Activated CD4-positive, alpha-beta T cell treated with anti-CD3 and anti-CD28 coated beads, Interleukin-2, amount 10 ng/mL, durations not matched to agents 24 days and 14 days (primary cell): ENCODE measurements around the gene NEDD4L. TPM values are rescaled to one million over a fixed set of nuclear protein-coding genes. Genes with fewer than 3 reads are reported as not detected.
"Not testable (repeated sequence)": the region's sequence is repeated elsewhere in the genome, so short reads cannot be mapped to it uniquely, and the experiment has no call there.

Experiments used
- DNase-seq: peaks from one replicate; pipeline ENCODE4 v3.0.0; 2022
- H3K27ac Mint-ChIP-seq: one replicate; pipeline ENCODE4 v1.8.0; 2022; ENCODE audit warnings: mild to moderate bottlenecking, mixed read lengths
- H3K27me3 Mint-ChIP-seq: one replicate; pipeline ENCODE4 v1.8.0; 2022; ENCODE audit warnings: mixed read lengths
- H3K36me3 Mint-ChIP-seq: one replicate; pipeline ENCODE4 v1.8.0; 2022; ENCODE audit warnings: low read depth, mild to moderate bottlenecking, mixed read lengths
- H3K4me1 Mint-ChIP-seq: one replicate; pipeline ENCODE4 v1.8.0; 2021; ENCODE audit warnings: mixed read lengths
- H3K4me3 Mint-ChIP-seq: one replicate; pipeline ENCODE4 v1.8.0; 2022; ENCODE audit warnings: mild to moderate bottlenecking, moderate library complexity, mixed read lengths
- H3K9me3 Mint-ChIP-seq: one replicate; pipeline ENCODE4 v1.8.0; 2021; ENCODE audit warnings: mixed read lengths
- intact Hi-C: fragments of 100-400 bp; cut with micrococcal nuclease; formaldehyde crosslinking; loops from one replicate; pipeline ENCODE4 v1.15.1; 2023
- total RNA-seq: library from RNA; stranded (reverse); gene quantifications from 2 replicates; pipeline ENCODE4 v1.2.3, GENCODE V29; 2022

NEDD4L gene
- total RNA-seq, 1 donor from 2014 or later: 4.2 TPM

GRCh38 chr18:58370612-58371011 lies 326.6 kb downstream of the NEDD4L start:
- Mint-ChIP-seq H3K27ac (no peak overlapping the region), H3K9me3 (no peaks in the 10 kb centered on the region), H3K4me3 (no peak overlapping the region), H3K27me3 (no peaks in the 10 kb centered on the region), H3K4me1 (no peaks in the 10 kb centered on the region), H3K36me3 (no peaks in the 10 kb centered on the region)
- intact Hi-C loops: no loop called here
- no peak for DNase-seq

- H3K36me3 Mint-ChIP-seq: no peaks in the 10 kb centered on the region
- H3K27ac Mint-ChIP-seq: no peak overlapping the region
- no peaks in the 10 kb centered on the region for H3K9me3 Mint-ChIP-seq
- no peaks in the 10 kb centered on the region for H3K27me3 Mint-ChIP-seq
- H3K4me3 Mint-ChIP-seq: no peak overlapping the region
- DNase-seq: no peak
- intact Hi-C loops: no loop called here
- H3K4me1 Mint-ChIP-seq: no peaks in the 10 kb centered on the region
Observed at GRCh38 chr18:58373481-58373880, 329.5 kb downstream of the NEDD4L start.

GRCh38 chr18:58375051-58375450 lies 331.0 kb downstream of the NEDD4L start:
- DNase-seq: no peak
- Mint-ChIP-seq H3K27ac (no peak overlapping the region), H3K9me3 (no peaks in the 10 kb centered on the region), H3K27me3 (no peaks in the 10 kb centered on the region), H3K4me3 (no peak overlapping the region), H3K36me3 (no peaks in the 10 kb centered on the region), H3K4me1 (no peaks in the 10 kb centered on the region)
- intact Hi-C loops: no loop called here

- Mint-ChIP-seq H3K4me3 (no peak overlapping the region), H3K9me3 (no peaks in the 10 kb centered on the region), H3K4me1 (no peaks in the 10 kb centered on the region), H3K27ac (no peak overlapping the region), H3K27me3 (no peaks in the 10 kb centered on the region), H3K36me3 (no peaks in the 10 kb centered on the region)
- intact Hi-C loops: no loop called here
- DNase-seq: no peak
Observed at GRCh38 chr18:58378411-58379379, 334.7 kb downstream of the NEDD4L start.

- Mint-ChIP-seq H3K4me3 (no peak overlapping the region), H3K4me1 (no peaks in the 10 kb centered on the region), H3K36me3 (no peaks in the 10 kb centered on the region), H3K27ac (no peak overlapping the region), H3K9me3 (no peaks in the 10 kb centered on the region), H3K27me3 (no peaks in the 10 kb centered on the region)
- no peak for DNase-seq
- intact Hi-C loops: no loop called here
Observed at GRCh38 chr18:58379443-58379842, 335.4 kb downstream of the NEDD4L start.

GRCh38 chr18:58380113-58380512 lies 336.1 kb downstream of the NEDD4L start:
- H3K4me3 Mint-ChIP-seq, H3K36me3 Mint-ChIP-seq, H3K27me3 Mint-ChIP-seq, H3K4me1 Mint-ChIP-seq, intact Hi-C loops, H3K9me3 Mint-ChIP-seq, H3K27ac Mint-ChIP-seq, DNase-seq: not testable (repeated sequence)

GRCh38 chr18:58381676-58382411 lies 337.8 kb downstream of the NEDD4L start:
- no peak overlapping the region for H3K27ac Mint-ChIP-seq
- H3K4me1 Mint-ChIP-seq: no peaks in the 10 kb centered on the region
- no peak for DNase-seq
- no peaks in the 10 kb centered on the region for H3K36me3 Mint-ChIP-seq
- H3K27me3 Mint-ChIP-seq: no peaks in the 10 kb centered on the region
- H3K4me3 Mint-ChIP-seq: no peak overlapping the region
- H3K9me3 Mint-ChIP-seq: no peaks in the 10 kb centered on the region
- intact Hi-C loops: no loop called here

GRCh38 chr18:58382446-58382845 lies 338.4 kb downstream of the NEDD4L start:
- Mint-ChIP-seq H3K4me1 (no peaks in the 10 kb centered on the region), H3K36me3 (no peaks in the 10 kb centered on the region), H3K9me3 (no peaks in the 10 kb centered on the region), H3K4me3 (no peak overlapping the region), H3K27ac (no peak overlapping the region), H3K27me3 (no peaks in the 10 kb centered on the region)
- intact Hi-C loops: no loop called here
- DNase-seq: no peak

GRCh38 chr18:58385472-58385871 lies 341.4 kb downstream of the NEDD4L start:
- intact Hi-C loops: no loop called here
- H3K27me3 Mint-ChIP-seq: no peaks in the 10 kb centered on the region
- no peak overlapping the region for H3K27ac Mint-ChIP-seq
- H3K9me3 Mint-ChIP-seq: no peaks in the 10 kb centered on the region
- H3K4me1 Mint-ChIP-seq: no peaks in the 10 kb centered on the region
- no peak for DNase-seq
- H3K4me3 Mint-ChIP-seq: no peak overlapping the region
- no peaks in the 10 kb centered on the region for H3K36me3 Mint-ChIP-seq

- DNase-seq: no peak
- no peak overlapping the region for H3K4me3 Mint-ChIP-seq
- no peaks in the 10 kb centered on the region for H3K4me1 Mint-ChIP-seq
- no peaks in the 10 kb centered on the region for H3K36me3 Mint-ChIP-seq
- intact Hi-C loops: no loop called here
- no peaks in the 10 kb centered on the region for H3K9me3 Mint-ChIP-seq
- H3K27ac Mint-ChIP-seq: no peak overlapping the region
- H3K27me3 Mint-ChIP-seq: no peaks in the 10 kb centered on the region
Observed at GRCh38 chr18:58386780-58387179, 342.8 kb downstream of the NEDD4L start.

GRCh38 chr18:58387716-58388115 lies 343.7 kb downstream of the NEDD4L start:
- H3K27ac Mint-ChIP-seq: no peak overlapping the region
- H3K36me3 Mint-ChIP-seq: no peaks in the 10 kb centered on the region
- DNase-seq: no peak
- intact Hi-C loops: no loop called here
- H3K9me3 Mint-ChIP-seq: no peaks in the 10 kb centered on the region
- H3K4me3 Mint-ChIP-seq: no peak overlapping the region
- H3K27me3 Mint-ChIP-seq: no peaks in the 10 kb centered on the region
- H3K4me1 Mint-ChIP-seq: no peaks in the 10 kb centered on the region

- Mint-ChIP-seq H3K27me3 (no peaks in the 10 kb centered on the region), H3K27ac (no peak overlapping the region), H3K9me3 (no peaks in the 10 kb centered on the region), H3K36me3 (no peaks in the 10 kb centered on the region), H3K4me1 (no peaks in the 10 kb centered on the region), H3K4me3 (no peak overlapping the region)
- DNase-seq: no peak
- intact Hi-C loops: no loop called here
Observed at GRCh38 chr18:58388736-58389135, 344.7 kb downstream of the NEDD4L start.

GRCh38 chr18:58389745-58390144 lies 345.7 kb downstream of the NEDD4L start:
- Mint-ChIP-seq H3K4me1 (no peaks in the 10 kb centered on the region), H3K4me3 (no peak overlapping the region), H3K27me3 (no peaks in the 10 kb centered on the region), H3K27ac (no peak overlapping the region), H3K36me3 (no peaks in the 10 kb centered on the region), H3K9me3 (no peaks in the 10 kb centered on the region)
- intact Hi-C loops: no loop called here
- no peak for DNase-seq

- H3K27ac Mint-ChIP-seq: no peak overlapping the region
- no peak for DNase-seq
- H3K4me1 Mint-ChIP-seq: no peaks in the 10 kb centered on the region
- H3K9me3 Mint-ChIP-seq: no peaks in the 10 kb centered on the region
- H3K4me3 Mint-ChIP-seq: no peak overlapping the region
- H3K36me3 Mint-ChIP-seq: no peaks in the 10 kb centered on the region
- no peaks in the 10 kb centered on the region for H3K27me3 Mint-ChIP-seq
- intact Hi-C loops: no loop called here
Observed at GRCh38 chr18:58390399-58390798, 346.4 kb downstream of the NEDD4L start.
